CD4-positive, alpha-beta T cell treated with Interferon gamma for 1 hour (primary cell): ENCODE results near the gene AZIN2.
A peak's percentile ranks its signal among the peaks of the same experiment; 100 is the strongest.
"Not testable (repeated sequence)": the region's sequence is repeated elsewhere in the genome, so short reads cannot be mapped to it uniquely, and the experiment has no call there.

ENCODE experiments used
- DNase-seq: peaks from one replicate; pipeline ENCODE4 v3.0.0-alpha.2; 2020

The AZIN2 gene

GRCh38 chr1:33060579-33061083 lies 20.3 kb upstream of the AZIN2 start:
- DNase-seq = no peak

- no peak for DNase-seq
Measured at GRCh38 chr1:33061834-33062233, 19.1 kb upstream of the AZIN2 start.

- not testable (repeated sequence) for DNase-seq
Measured at GRCh38 chr1:33064284-33064683, 16.7 kb upstream of the AZIN2 start.

GRCh38 chr1:33065301-33065700 lies 15.7 kb upstream of the AZIN2 start:
- DNase-seq = no peak

- DNase-seq = not testable (repeated sequence)
Measured at GRCh38 chr1:33066477-33066876, 14.5 kb upstream of the AZIN2 start.

GRCh38 chr1:33068108-33068507 lies 12.8 kb upstream of the AZIN2 start:
- not testable (repeated sequence) for DNase-seq

GRCh38 chr1:33070628-33071027 lies 10.3 kb upstream of the AZIN2 start:
- DNase-seq = no peak

- no peak for DNase-seq
Measured at GRCh38 chr1:33072707-33073106, 8.2 kb upstream of the AZIN2 start.

- no peak for DNase-seq
Measured at GRCh38 chr1:33074193-33074945, 6.6 kb upstream of the AZIN2 start.

GRCh38 chr1:33078030-33078591 lies 2.8 kb upstream of the AZIN2 start:
- no peak for DNase-seq

GRCh38 chr1:33080373-33080772 lies 580 bp upstream of the AZIN2 start:
- no peak for DNase-seq

- no peak for DNase-seq
Measured at GRCh38 chr1:33081554-33082305, 777 bp downstream of the AZIN2 start.

- DNase-seq = no peak
Measured at GRCh38 chr1:33082575-33083108, 1.7 kb downstream of the AZIN2 start.

GRCh38 chr1:33085332-33085731 lies 4.4 kb downstream of the AZIN2 start:
- no peak for DNase-seq

GRCh38 chr1:33086384-33086850 lies 5.5 kb downstream of the AZIN2 start:
- peak; percentile 42 for DNase-seq

- no peak for DNase-seq
Measured at GRCh38 chr1:33087677-33088076, 6.7 kb downstream of the AZIN2 start.

GRCh38 chr1:33088119-33088906 lies 7.4 kb downstream of the AZIN2 start:
- DNase-seq = no peak

GRCh38 chr1:33089457-33089856 lies 8.5 kb downstream of the AZIN2 start:
- no peak for DNase-seq

GRCh38 chr1:33092438-33092837 lies 11.5 kb downstream of the AZIN2 start:
- no peak for DNase-seq

GRCh38 chr1:33093004-33093403 lies 12.1 kb downstream of the AZIN2 start:
- DNase-seq = no peak

GRCh38 chr1:33094486-33094885 lies 13.5 kb downstream of the AZIN2 start:
- DNase-seq = no peak

GRCh38 chr1:33094971-33095604 lies 14.1 kb downstream of the AZIN2 start:
- no peak for DNase-seq
